Neural progenitor cell (in vitro differentiated cells): ENCODE results near the gene GAMT.

Experiments used
- CTCF ChIP-seq: fragments of 200-600 bp; sonication (generic); IDR thresholded peaks from 2 replicates; pipeline ENCODE4 v1.5.1; 2017; ENCODE audit warnings: antibody characterized with exemption, mild to moderate bottlenecking
- EZH2 ChIP-seq: fragments of 200-600 bp; sonication (generic); IDR thresholded peaks from 2 replicates; pipeline ENCODE4 v1.6.1; 2017; ENCODE audit warnings: antibody characterized with exemption, mild to moderate bottlenecking, moderate library complexity
- EZH2phosphoT487 ChIP-seq: fragments of 200-600 bp; sonication (generic); IDR thresholded peaks from 2 replicates; pipeline ENCODE4 v1.6.1; 2017; ENCODE audit warnings: antibody characterized with exemption

- TF ChIP-seq CTCF (no peak), EZH2 (no peak), EZH2phosphoT487 (no peak)
These were observed 9.4 kb upstream of the GAMT start for GRCh38 chr19:1410789-1411188.
